Uterine smooth muscle cell (primary cell): ENCODE data around the gene PTBP2. TPM values are rescaled to one million over a fixed set of nuclear protein-coding genes. Genes with fewer than 3 reads are reported as not detected.

Experiments used
- total RNA-seq: library from RNA; depleted of rRNA; stranded (reverse); fragments of >200 nt; gene quantifications from 2 replicates; pipeline ENCODE4 v1.2.3, GENCODE V29; 2014

Gene PTBP2, protein sequence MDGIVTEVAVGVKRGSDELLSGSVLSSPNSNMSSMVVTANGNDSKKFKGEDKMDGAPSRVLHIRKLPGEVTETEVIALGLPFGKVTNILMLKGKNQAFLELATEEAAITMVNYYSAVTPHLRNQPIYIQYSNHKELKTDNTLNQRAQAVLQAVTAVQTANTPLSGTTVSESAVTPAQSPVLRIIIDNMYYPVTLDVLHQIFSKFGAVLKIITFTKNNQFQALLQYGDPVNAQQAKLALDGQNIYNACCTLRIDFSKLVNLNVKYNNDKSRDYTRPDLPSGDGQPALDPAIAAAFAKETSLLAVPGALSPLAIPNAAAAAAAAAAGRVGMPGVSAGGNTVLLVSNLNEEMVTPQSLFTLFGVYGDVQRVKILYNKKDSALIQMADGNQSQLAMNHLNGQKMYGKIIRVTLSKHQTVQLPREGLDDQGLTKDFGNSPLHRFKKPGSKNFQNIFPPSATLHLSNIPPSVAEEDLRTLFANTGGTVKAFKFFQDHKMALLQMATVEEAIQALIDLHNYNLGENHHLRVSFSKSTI
- total RNA-seq, result 28.2 and 45.5 TPM in 2 replicates

DNA sequence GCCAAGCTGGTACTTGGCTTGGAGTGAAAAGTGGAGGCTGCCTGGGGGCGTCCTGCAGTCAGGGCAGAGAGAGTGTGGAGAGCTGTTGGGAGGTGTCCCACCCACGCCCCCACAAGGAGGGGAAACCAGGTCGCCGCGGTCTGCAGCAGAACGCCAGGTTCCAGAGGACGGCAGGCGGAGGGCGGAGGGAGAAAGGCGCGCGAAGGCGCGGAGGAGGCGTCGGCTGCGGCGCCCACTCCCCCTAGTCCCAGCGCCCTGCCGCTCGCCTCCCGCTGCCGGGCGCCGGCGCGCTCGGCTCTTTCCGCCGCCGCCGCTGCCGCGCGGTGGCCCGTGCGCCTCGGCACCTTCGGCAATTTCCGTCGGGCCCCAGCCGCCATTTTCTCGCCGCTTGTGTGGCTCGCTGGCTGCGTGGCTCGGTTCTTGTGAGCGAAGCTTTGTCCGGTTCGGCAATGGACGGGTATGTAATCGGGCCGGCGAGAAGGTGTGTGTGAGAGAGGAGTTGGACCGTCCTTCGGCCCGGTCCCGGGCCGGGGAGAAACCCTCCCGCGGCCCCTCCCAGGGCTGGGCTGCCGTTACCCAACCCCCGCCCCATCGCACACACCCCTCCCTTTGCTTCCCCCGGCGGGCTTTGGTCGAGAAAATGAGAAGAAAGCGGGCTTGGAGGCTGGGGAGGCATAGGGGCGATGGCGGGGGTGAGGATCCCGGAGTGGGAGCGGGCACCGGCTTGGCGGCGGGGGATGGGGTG is at the start of gene PTBP2:
Gene PTBP2, plus strand, starts transcription at position 369 of the 745 bp plus-strand sequence. Its CDS starts 81 bp downstream, at position 450.

